ENCODE data around the gene ARMH4.
A peak's percentile ranks its signal among the peaks of the same experiment; 100 is the strongest.

Gene ARMH4, protein sequence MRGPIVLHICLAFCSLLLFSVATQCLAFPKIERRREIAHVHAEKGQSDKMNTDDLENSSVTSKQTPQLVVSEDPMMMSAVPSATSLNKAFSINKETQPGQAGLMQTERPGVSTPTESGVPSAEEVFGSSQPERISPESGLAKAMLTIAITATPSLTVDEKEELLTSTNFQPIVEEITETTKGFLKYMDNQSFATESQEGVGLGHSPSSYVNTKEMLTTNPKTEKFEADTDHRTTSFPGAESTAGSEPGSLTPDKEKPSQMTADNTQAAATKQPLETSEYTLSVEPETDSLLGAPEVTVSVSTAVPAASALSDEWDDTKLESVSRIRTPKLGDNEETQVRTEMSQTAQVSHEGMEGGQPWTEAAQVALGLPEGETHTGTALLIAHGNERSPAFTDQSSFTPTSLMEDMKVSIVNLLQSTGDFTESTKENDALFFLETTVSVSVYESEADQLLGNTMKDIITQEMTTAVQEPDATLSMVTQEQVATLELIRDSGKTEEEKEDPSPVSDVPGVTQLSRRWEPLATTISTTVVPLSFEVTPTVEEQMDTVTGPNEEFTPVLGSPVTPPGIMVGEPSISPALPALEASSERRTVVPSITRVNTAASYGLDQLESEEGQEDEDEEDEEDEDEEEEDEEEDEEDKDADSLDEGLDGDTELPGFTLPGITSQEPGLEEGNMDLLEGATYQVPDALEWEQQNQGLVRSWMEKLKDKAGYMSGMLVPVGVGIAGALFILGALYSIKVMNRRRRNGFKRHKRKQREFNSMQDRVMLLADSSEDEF

DNA sequence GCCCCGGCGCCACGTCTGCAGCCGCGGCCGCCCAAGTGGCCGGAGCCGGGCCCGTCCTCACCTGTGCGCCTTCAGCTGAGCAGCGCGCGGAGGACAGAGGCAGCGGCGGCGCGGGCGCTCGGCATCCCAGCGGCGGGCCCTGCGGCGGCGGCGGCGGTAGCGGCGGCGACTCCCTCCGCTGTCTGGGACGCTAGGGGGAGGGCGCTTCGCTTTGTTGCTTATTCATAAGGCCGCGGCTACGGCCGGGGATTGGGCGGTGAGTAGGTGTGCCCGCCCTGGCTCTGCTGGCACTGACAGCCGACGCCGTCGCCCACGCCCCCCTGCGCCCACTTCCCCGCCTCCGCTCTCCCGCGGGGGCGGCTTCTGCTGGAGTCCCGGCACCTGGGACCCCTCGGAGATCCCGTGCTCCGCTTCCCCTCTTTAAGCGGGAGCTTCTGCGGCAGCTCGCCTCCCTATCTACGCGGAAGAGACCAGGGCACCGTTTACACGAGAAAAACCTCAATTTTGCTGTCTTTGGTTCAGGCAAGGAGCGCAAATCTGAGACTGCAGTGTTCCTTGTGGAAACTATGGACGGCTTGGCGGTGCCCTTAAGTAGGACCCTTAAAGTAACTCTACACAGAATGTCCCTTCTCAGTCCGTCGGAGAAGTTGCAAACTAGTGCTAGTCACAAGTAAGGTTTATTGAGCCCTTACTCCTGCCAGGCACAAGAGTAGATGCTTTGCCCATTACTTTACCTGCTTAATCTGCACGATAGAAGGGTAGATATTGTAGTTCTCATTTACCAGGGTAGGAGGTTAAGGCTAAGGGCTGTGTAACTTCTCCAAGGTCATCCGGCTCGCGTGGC is at the start of gene ARMH4:
Gene ARMH4 (minus strand): TSS at position 200 of the 844 bp plus-strand sequence. CDS start 12,855 bp downstream, outside the sequence.
- DNase-seq (ENCODE audit: low read depth), result peak; percentile 54

DNA sequence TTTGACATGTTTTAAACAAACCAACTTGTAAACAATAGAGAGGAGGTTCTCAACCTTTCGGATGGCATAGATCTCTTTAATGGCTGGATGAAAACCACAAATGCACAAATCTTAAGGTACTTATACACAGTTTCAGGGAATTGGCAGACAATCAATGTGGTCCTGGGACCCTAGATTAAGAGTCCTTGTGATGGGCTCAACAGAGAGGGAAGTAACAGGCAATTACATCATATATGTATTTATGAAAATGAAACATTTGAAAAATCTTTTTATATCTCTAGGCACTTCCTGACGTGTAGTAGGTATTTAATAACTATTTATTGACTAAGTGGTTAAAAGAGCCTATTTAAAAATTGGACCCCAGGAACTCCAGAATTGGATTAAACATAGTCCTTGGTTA is 48.8 kb upstream of the ARMH4 start:
- DNase-seq (ENCODE audit: low read depth), result no peak

DNA sequence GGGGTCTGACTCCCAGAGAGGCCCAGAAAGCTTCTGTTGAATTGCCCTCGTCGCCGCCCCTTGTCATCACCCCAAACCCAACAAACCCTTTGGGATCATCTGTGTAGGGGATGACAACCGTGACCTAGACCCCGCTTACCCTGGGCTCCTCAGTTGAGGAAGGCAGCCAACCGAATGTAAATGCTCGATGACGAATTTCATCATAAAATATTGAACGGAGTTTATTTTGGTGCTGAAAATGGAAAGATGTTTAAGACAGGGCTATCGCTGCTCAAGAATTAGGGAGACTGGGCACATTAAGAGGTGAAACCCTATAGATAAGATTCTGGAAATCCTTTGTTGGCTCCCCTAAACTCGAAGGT is 48.4 kb upstream of the ARMH4 start:
- no peak for DNase-seq (ENCODE audit: low read depth)

DNA sequence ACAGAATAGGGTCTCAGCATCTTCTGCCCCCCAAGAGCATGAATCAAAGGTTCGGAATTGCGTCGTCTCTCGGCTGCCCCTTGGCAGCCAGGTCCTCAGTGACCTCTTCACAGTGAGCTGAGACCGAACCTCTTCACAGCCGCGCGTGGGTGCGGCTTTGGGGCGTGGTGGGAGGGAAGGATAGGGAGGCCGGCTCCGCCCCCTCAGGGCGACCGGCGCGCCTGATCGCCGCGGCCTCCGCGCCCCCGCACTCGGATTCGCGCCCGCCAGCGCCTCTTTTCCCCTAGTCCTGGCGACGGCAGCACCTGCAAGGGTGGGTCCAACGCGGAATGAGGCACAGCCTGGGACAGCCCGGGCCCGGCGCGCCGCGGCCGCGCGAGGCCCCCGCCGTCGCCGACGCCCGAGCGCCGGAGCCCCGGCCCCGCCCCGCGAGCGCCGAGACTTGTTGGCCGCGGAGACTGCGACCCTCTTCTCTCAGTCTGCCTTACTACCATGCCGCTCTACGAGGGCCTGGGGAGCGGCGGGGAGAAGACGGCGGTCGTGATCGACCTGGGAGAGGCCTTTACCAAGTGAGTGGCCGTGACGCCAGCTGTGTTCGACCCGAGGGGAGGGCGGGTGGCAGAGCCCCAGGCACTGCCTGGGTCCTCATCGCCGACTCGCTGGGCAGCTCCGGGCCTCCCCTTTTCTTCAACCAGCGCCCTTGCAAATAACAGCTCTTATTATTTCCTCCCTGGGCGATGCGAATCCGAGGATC is 47.9 kb upstream of the ARMH4 start, which contains the start of gene ACTR10:
Gene ACTR10 (plus strand): TSS at position 424 of the 754 bp plus-strand sequence. CDS start 69 bp downstream, at position 493.
- DNase-seq (ENCODE audit: low read depth), result peak; percentile 91

DNA sequence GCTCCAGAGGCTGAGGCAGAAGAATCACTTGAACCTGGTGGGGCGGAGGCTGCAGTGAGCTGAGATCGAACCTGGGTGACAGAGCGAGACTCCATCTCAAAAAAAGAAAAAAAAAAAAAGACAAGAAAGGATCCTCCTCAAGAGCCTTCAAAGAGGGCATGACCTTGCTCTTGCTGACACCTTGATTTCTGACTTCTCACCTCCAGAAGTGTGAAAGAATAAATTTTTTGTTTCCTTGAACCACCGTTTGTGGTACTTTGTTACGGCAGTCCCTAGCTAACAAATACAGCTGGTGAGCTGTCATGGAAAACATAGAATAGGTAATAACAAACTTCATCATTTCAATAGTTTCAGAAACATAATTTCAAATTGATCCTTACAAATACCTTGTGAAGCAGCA is 46.1 kb upstream of the ARMH4 start:
- no peak for DNase-seq (ENCODE audit: low read depth)

DNA sequence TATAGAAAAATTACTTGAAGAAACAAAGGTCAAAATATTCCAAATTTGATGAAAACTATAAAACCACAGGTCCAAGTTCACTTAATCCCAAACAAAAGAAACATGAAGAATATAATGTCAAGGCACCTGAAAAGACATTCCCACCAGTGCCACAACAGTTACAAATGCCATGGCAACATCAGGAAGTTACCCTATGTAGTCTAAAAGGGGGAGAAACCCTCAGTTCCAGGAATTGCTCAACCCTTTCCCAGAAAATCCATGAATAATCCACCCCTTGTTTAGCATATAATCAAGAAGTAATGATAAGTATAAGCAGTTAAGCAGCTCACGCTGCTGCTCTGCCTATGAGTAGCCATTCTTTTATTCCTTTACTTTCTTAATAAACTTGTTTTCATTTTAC is 44.2 kb upstream of the ARMH4 start:
- DNase-seq (ENCODE audit: low read depth), result no peak

DNA sequence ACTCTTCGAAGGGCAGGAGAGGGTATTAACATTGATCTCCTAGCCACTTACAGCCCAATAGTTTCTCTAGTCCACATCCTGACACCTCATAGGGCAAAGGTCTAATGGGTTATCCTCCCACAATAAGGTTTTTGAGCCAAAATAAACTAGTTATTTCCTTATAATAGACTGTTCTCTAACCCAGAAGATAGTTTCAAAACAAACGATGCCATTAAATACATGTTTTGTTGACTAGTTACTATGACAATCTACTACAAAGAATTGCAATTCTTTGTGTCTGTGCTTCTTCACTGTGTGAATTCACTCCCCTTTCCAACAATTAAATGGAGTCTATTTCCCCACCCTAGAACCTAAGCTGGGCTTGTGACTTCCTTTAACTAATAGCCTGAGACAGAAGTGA is 41.5 kb upstream of the ARMH4 start:
- no peak for DNase-seq (ENCODE audit: low read depth)

DNA sequence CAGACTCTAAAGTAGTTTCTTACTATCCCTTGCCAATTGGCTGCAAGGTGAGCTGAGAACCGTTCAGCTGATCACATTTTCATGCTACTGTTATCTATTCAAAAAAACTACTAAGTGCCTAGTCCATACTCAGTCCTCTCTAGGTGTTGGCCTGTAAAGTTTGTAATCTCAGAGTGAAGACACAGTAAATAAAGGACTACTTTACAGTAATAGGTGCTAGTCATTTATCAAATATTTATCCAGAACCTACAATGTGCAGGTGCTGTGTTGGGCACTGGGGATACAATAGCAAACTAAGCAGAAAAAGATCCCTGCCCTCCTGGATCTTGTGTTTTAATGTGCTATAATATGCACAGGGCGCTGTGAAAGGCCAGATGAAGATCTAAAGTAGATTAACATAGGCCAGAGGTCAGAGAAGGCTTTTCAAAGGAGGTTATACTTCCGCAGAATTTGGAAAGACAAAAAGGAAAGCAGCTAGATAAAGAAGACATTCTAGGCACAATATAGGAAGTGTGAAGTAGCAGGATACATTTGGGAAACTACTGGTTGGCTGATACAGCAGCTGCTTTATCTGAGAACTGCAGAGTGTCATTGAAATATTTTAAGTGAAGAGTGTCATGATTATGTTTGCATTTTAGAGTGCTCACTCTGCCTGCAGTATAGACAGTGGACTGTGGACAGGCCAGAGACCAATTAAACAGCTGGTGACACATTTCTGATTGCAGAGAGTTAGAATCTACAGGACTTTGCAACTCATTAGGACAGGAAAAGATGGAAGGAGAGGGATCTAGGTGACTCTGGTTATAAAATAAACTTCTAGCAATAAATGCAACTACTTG is 40.0 kb upstream of the ARMH4 start:
- DNase-seq (ENCODE audit: low read depth), result no peak

DNA sequence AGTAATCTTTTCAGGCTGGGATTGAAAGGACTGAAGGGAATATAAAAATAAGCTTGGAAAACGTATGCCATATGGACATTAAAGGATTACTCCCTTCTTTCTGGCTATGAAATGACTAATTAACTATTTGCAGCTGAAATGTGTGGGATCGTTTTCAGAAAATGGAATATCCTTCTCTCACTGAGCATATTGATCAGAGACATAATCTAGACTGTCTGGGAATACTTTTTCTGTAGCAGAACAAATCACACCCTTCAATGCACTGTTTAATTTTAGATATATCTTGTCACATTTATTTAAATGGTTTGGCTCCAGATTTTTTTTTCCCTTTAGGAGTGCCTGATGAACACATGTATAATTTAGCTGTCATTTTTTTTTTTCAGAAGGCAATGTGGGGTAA is 37.2 kb upstream of the ARMH4 start:
- no peak for DNase-seq (ENCODE audit: low read depth)

DNA sequence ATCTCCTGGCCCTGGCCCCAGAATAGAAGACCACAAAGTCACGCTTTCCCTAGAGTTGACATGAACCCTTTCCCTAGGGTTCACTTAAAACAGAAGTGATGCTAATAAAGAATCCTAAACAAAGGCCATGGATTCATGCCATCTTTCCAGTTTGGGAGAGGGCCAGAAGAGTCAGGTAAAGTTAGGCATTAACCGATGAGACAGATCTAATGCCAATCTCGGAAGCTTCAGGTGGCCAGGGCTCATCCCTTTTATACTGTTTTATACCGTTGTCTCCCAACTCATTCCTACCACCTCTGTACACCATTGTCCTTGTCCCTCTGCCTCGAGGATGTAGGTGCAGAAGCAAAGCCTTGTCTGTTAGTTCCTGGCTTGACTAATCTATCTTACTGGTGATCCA is 25.1 kb upstream of the ARMH4 start:
- no peak for DNase-seq (ENCODE audit: low read depth)

DNA sequence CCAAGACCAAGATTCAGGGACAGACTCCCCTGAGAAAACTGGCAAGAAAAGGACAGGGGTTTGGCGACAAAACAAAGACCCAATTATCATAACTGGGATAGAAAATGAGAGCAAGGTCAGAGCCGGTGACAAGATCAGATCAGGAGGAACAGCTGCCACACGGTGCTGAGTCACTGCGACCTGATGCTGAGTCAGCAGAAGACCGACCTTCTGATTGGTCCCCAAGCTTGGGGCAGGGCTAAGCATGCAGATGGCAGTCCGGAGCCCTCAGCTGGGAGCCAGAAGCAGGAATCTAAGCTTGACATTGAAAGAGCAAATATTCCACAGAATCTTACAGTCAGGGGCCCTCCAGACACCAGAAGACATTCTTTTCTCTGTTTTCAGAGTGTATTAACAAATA is 19.1 kb upstream of the ARMH4 start:
- peak; percentile 42 for DNase-seq (ENCODE audit: low read depth)

DNA sequence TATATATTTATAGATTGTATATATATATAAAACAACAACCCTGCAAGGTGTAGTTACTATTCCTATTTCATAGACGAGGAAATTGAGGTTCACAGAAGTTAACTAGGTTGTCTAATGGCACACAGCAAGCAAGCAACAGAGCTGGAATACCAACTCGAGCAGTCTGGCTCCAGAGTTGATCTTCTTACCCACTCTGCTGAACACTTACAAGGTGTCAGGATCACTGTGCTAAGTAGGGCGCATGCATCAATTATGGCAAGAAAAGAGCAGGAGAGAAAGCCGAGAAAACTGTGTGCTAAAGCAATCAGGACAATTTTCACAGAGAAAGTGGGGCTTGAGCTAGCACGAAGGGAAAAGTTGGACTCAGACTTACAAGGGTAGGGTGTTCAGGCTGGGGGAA is 15.9 kb upstream of the ARMH4 start:
- no peak for DNase-seq (ENCODE audit: low read depth)

DNA sequence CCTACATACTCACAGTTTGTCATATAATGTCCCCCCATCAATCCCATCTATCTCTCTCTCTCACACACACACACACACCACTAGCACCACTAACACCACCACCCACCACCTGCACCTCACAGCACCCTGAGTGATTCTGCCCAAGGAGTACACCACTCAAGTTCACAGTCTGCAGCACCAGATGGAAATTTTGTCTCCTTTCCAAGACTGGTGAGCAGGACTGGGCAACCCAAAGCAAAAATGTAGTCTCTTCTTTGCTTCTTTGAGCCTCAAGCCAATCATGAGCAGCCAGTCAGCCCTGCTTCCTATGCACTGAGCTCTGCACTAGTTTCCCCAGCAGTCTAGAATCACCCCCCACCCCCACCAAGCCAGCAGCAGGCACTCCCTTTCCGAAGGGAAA is 15.0 kb upstream of the ARMH4 start:
- DNase-seq (ENCODE audit: low read depth), result no peak

DNA sequence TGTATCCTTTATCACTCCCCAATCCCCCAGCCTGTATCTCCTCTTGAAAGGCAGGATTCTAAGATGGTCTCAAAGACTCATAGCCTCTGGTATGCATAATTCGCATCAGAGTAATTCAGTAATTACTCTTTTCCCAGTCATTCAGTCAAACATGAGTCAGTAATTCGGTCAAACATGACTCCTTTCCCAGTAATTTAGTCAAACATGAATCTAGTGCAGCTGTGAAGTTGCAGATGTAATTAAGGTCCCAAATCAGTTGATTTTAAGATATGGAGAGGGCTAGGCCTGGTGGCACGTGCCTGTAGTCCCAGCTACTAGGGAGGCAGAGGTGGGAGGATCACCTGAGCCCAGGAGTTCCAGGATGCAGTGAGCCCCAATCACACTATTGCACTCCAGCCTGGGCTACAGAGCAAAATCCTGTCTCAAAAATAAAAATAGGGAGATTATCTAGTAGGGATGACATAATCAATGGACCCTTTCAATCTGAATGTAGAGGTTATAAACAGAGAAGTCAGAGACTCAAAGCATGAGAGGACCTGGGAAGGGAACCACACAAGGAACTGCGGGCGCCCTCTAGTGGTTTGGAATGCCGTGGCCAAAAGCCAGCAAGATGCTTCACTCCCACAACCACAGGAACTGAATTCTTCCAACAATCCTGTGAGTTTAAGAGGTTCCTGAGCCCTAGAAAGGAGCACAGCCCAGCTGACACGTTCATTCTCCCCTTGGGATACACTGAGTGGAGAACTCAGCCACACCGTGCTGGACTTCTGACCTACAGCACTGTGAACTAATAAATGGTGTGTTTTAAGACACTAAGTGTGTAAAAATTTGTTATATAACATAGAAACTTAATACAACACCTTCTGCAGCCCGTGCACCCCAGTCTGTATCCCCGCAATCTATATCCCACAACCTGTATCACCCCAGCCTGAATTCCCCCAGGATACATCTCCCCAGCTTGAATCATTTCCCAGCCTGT is 14.3 kb upstream of the ARMH4 start:
- peak; percentile 61 for DNase-seq (ENCODE audit: low read depth)

DNA sequence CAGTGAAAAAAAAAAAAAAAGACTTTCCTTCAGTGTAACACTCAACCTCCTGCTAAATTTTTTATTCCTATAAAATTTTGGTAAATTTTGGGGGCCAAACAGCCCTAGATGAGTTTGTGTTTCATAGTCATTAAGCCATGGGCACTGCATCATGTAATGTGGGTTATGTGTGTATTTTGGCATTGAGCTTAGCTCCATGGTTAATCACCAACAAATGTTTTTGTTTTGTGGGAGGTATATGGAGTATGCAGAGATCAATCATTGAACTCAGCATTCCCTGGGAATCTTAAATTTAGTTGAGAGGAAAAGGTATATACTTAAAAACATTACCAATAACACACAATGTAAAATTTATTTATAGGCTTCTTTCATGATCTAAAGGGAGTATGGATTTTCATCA is 8.5 kb upstream of the ARMH4 start:
- DNase-seq (ENCODE audit: low read depth), result no peak

DNA sequence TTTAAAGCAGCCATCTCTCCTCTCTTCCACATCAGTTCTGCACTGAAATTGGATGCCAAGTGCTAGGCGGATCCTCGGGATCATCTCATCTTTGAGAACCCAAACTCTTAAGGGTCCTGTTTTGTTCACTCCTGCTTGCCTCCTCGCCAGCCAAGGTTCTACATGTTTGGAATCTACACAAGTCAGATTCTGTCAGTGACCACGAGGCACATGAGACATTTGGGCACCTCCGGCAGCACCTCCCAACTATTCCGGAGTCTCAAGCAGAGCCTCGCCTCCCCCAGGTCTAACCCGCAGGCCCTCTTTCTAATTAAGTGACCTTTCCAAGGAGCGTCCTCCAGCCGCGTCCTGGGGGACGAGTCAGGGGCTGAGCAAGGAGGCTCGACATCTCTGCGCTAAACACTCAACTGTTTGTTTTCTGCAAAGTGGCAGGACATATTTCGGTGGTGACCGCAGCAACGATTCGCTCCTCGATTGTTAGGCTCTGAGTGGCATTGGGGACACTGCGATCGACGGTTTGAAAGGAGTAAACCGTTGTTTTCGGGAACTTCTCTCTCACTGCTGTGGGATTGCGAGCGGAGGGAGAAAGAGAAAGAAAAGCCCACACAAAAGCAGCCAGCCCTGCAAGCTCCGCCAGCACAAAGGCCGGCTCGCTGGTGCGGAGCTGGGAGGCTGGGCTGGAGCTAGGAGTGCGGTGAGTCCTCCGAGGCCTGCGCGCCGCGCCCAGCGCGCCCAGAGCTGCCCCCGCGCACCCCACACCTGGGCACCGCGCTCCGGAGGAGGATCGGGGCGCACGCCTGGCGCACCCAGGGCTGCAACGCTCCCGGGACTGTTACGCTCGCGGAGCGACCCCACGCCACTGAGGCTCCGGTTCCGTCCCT is 640 bp downstream of the ARMH4 start:
- no peak for DNase-seq (ENCODE audit: low read depth)

DNA sequence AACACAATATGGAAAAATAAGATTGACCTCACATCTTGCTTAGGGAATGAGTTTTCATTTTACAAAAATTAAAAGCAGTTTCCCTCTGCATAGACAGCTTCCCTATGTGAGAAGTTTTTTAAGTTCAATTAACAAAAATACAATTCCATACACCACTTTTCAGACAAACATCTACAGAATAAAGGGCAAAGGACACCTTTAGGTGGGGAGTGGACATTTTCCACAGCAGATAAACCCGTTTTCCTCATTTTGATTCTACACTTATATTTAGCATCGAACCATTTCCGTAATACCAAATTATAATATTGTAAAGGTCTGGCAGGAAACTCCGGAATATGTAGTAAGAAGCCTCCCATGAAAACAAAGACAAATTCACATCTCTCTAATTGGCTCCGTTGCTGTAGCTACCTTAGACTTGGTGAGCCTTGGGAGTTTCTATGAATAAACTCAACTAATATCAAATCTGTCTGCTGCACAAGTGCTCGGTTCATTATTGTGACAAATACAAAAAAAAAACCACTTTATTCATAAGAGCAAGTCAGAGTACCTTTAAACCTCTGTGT is 1.7 kb downstream of the ARMH4 start:
- no peak for DNase-seq (ENCODE audit: low read depth)

DNA sequence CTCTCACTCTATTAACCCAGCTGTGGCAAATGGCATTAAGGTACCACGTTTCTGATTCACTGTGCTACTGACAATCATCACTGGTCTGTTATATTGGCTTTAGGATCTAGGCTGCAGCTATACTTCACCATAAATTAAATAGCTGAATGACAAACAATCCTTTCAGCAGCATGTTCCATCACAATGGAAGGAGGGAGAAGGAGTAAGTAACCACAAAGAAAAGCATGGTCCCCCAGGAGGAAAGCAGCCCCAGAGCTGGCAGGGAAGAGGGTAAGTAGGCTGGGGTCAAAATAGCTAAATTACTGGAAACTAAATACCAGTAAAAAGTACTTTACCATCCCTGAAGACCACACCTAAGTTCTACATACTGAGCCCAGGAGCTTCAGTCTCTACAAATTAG is 2.8 kb downstream of the ARMH4 start:
- no peak for DNase-seq (ENCODE audit: low read depth)
